ENCODE results near the gene SLC25A15.

DNA sequence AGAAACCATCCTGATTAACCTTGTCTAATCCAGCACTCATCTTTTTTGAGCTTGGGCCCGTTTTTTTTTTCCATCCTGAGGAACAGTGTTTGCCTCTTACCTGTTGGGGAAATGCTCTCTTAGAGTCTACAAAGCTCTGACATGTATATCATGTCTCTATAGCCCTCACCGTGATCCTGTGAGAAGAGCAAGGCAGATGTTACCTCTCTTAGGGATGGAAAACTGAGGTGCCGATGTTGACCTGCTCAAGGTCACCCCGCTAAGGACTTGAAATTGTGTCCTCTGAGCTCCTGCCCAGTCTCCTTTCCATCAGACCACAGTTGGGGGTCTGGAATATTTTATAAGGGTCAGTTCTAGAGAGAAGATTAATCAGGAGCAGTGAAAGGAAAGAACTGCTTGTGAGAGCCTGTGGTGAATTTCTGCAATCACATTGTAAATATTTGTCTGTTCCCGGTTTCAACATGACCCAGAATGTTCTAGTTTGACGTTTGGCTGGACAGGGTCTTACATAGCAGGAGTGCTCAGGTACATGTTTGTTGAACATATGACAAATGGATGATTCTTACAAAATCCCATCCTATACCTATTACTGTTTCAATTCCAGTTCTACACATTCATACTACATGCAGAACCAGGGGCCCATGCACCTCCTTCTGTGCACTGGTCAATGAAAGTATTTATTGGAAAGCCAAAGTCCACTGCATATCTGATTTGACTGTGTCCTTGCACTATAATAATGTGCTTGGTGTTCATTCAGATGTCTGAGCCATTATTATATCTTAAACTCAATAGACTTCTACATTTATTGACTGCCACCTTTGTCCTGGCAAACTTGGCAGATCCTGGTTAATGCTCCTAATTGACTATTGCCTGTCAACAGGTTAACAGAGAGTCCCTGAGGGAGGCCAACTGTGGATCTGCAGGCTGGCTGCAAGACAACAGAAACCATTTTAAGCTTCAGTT is 12.1 kb downstream of the SLC25A15 start:
- TF ChIP-seq, protein P1, sequence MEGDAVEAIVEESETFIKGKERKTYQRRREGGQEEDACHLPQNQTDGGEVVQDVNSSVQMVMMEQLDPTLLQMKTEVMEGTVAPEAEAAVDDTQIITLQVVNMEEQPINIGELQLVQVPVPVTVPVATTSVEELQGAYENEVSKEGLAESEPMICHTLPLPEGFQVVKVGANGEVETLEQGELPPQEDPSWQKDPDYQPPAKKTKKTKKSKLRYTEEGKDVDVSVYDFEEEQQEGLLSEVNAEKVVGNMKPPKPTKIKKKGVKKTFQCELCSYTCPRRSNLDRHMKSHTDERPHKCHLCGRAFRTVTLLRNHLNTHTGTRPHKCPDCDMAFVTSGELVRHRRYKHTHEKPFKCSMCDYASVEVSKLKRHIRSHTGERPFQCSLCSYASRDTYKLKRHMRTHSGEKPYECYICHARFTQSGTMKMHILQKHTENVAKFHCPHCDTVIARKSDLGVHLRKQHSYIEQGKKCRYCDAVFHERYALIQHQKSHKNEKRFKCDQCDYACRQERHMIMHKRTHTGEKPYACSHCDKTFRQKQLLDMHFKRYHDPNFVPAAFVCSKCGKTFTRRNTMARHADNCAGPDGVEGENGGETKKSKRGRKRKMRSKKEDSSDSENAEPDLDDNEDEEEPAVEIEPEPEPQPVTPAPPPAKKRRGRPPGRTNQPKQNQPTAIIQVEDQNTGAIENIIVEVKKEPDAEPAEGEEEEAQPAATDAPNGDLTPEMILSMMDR (conservative IDR thresholded peaks at IDR 0.05 in 1 of 2, IDR thresholded peaks at IDR 0.05 in 1 of 2; ENCODE audit: extremely low read depth in 1 of 2, insufficient read depth in 1 of 2, low read depth in 1 of 2, low read length in 2 of 2), result no peak
- no peak for TF ChIP-seq EZH2 (IDR thresholded peaks at IDR 0.05; ENCODE audit: borderline replicate concordance, low read length)
